ENCODE measurements around the gene EPG5.
A peak's percentile ranks its signal among the peaks of the same experiment; 100 is the strongest.
"Not testable (repeated sequence)": the region's sequence is repeated elsewhere in the genome, so short reads cannot be mapped to it uniquely, and the experiment has no call there.

Gene EPG5

DNA sequence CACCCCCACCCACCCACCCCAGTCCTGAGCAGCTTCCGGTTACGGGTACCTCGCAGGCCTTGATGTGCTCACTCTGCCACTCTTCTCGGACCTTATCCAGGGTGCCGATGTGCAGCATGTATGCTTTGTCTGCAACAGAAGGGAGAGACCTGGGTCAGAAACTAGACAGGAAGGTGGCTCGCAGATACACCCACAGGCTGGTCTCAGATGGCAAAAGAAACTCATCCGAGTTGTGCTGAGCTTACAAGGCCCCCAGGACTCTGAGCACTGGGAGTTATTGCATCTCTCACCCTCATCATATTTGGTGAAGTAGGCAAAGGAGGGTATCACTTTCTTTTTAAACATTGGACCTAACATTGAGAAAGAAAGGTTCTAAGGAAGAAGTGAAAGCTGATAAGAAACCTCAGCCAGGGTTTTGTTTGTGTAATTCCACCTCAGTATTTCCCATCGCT is 30.6 kb upstream of the EPG5 start:
- no peak overlapping the region for H3K27ac ChIP-seq (ENCODE audit: low read depth, low read length, poor library complexity, severe bottlenecking)
- no peaks in the 10 kb centered on the region for H3K79me2 ChIP-seq (ENCODE audit: insufficient read depth, low read length)
- no peaks in the 10 kb centered on the region for H4K20me1 ChIP-seq (ENCODE audit: insufficient read depth, low read length)
- H3K9me3 ChIP-seq (ENCODE audit: low read length): no peaks in the 10 kb centered on the region
- H3K36me3 ChIP-seq (ENCODE audit: insufficient read depth, low read length): no peaks in the 10 kb centered on the region; the same call in 1 of the 2 replicates
- no peak overlapping the region; the same call in 1 of the 2 replicates for H2AFZ ChIP-seq (ENCODE audit: low read length)
- no peak overlapping the region; the same call in 1 of the 2 replicates for H3K9ac ChIP-seq (ENCODE audit: low read length)
- no peaks in the 10 kb centered on the region for H3F3A ChIP-seq (ENCODE audit: insufficient read depth, low read length)
- H3K4me3 ChIP-seq (ENCODE audit: low read depth, low read length, poor library complexity, severe bottlenecking): no peak overlapping the region
- no peaks in the 10 kb centered on the region for H3K27me3 ChIP-seq (ENCODE audit: insufficient read depth, low read length)
- TF ChIP-seq EZH2 (IDR thresholded peaks at IDR 0.05; ENCODE audit: borderline replicate concordance, low read length): no peak
- TF ChIP-seq, protein P1, sequence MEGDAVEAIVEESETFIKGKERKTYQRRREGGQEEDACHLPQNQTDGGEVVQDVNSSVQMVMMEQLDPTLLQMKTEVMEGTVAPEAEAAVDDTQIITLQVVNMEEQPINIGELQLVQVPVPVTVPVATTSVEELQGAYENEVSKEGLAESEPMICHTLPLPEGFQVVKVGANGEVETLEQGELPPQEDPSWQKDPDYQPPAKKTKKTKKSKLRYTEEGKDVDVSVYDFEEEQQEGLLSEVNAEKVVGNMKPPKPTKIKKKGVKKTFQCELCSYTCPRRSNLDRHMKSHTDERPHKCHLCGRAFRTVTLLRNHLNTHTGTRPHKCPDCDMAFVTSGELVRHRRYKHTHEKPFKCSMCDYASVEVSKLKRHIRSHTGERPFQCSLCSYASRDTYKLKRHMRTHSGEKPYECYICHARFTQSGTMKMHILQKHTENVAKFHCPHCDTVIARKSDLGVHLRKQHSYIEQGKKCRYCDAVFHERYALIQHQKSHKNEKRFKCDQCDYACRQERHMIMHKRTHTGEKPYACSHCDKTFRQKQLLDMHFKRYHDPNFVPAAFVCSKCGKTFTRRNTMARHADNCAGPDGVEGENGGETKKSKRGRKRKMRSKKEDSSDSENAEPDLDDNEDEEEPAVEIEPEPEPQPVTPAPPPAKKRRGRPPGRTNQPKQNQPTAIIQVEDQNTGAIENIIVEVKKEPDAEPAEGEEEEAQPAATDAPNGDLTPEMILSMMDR (IDR thresholded peaks at IDR 0.05; ENCODE audit: low read length): no peak
- peak overlapping the region; percentile 47 for H3K4me2 ChIP-seq (ENCODE audit: low read length)
- no peaks in the 10 kb centered on the region for H3K9me2 ChIP-seq (ENCODE audit: low read depth, low read length)
- H3K4me1 ChIP-seq (ENCODE audit: insufficient read depth, low read length, severe bottlenecking): peaks cover 8% of the 10 kb centered on the region

DNA sequence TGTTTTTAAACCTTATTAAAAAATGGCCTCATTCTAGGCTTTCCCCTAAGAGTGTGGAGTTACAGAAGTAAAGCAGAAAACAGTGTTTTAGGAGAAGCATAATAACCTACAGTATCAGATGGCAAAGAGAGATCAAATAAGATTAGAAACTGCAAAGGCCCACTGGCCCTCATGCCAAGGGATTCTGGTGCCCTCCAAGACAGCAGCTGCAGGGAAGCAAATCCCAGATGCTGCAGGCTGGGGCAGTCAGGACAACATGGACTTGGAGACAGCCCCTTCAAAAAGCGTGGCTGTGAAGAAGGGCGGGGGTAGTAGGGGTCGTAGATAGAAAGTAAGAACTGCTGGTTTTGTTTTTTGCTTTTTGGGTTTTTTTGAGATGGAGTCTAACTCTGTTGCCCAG is 28.3 kb upstream of the EPG5 start:
- H3K79me2 ChIP-seq (ENCODE audit: insufficient read depth, low read length): no peaks in the 10 kb centered on the region
- H3K4me3 ChIP-seq (ENCODE audit: low read depth, low read length, poor library complexity, severe bottlenecking): no peak overlapping the region
- no peaks in the 10 kb centered on the region for H3F3A ChIP-seq (ENCODE audit: insufficient read depth, low read length)
- H3K36me3 ChIP-seq (ENCODE audit: insufficient read depth, low read length): no peaks in the 10 kb centered on the region; the same call in 1 of the 2 replicates
- H3K4me1 ChIP-seq (ENCODE audit: insufficient read depth, low read length, severe bottlenecking): peaks cover 8% of the 10 kb centered on the region
- H3K27ac ChIP-seq (ENCODE audit: low read depth, low read length, poor library complexity, severe bottlenecking): no peak overlapping the region
- H3K9me2 ChIP-seq (ENCODE audit: low read depth, low read length): no peaks in the 10 kb centered on the region
- H3K4me2 ChIP-seq (ENCODE audit: low read length): no peak overlapping the region
- H2AFZ ChIP-seq (ENCODE audit: low read length): no peak overlapping the region
- H3K9me3 ChIP-seq (ENCODE audit: low read length): no peaks in the 10 kb centered on the region
- TF ChIP-seq, protein P1 (IDR thresholded peaks at IDR 0.05; ENCODE audit: low read length): no peak
- TF ChIP-seq EZH2 (IDR thresholded peaks at IDR 0.05; ENCODE audit: borderline replicate concordance, low read length): no peak
- H4K20me1 ChIP-seq (ENCODE audit: insufficient read depth, low read length): no peaks in the 10 kb centered on the region
- H3K9ac ChIP-seq (ENCODE audit: low read length): no peak overlapping the region
- H3K27me3 ChIP-seq (ENCODE audit: insufficient read depth, low read length): no peaks in the 10 kb centered on the region

DNA sequence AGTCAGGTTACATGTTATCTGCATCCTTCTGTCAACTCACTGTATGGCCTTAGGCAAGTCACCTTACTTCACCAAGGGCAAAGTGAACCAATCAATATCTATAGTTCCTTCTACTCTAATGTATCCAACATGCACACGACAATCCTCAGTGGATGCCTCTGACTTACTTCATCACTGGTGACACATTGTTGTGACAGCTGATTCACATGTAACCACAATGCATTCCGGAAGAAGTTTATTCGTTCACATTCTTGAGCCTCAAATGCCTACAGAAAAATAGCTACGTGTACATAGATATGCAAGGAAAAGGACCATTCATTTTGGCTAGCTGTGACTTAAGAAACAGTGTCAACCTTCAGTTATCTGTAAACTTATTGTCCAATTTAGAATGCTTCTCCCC is 26.3 kb upstream of the EPG5 start:
- no peak overlapping the region for H3K4me3 ChIP-seq (ENCODE audit: low read depth, low read length, poor library complexity, severe bottlenecking)
- peaks cover 3% of the 10 kb centered on the region; the same call in 1 of the 2 replicates for H3K27me3 ChIP-seq (ENCODE audit: insufficient read depth, low read length)
- no peak overlapping the region for H2AFZ ChIP-seq (ENCODE audit: low read length)
- H3K9ac ChIP-seq (ENCODE audit: low read length): no peak overlapping the region
- H3K27ac ChIP-seq (ENCODE audit: low read depth, low read length, poor library complexity, severe bottlenecking): no peak overlapping the region
- peaks cover 5% of the 10 kb centered on the region; the same call in 1 of the 2 replicates for H3K9me3 ChIP-seq (ENCODE audit: low read length)
- peaks cover 8% of the 10 kb centered on the region for H3K4me1 ChIP-seq (ENCODE audit: insufficient read depth, low read length, severe bottlenecking)
- TF ChIP-seq, protein P1 (IDR thresholded peaks at IDR 0.05; ENCODE audit: low read length): no peak
- no peak for TF ChIP-seq EZH2 (IDR thresholded peaks at IDR 0.05; ENCODE audit: borderline replicate concordance, low read length)
- H3K79me2 ChIP-seq (ENCODE audit: insufficient read depth, low read length): no peaks in the 10 kb centered on the region
- no peaks in the 10 kb centered on the region for H3K36me3 ChIP-seq (ENCODE audit: insufficient read depth, low read length)
- H3F3A ChIP-seq (ENCODE audit: insufficient read depth, low read length): no peaks in the 10 kb centered on the region
- no peak overlapping the region for H3K4me2 ChIP-seq (ENCODE audit: low read length)
- H4K20me1 ChIP-seq (ENCODE audit: insufficient read depth, low read length): no peaks in the 10 kb centered on the region
- H3K9me2 ChIP-seq (ENCODE audit: low read depth, low read length): no peaks in the 10 kb centered on the region

DNA sequence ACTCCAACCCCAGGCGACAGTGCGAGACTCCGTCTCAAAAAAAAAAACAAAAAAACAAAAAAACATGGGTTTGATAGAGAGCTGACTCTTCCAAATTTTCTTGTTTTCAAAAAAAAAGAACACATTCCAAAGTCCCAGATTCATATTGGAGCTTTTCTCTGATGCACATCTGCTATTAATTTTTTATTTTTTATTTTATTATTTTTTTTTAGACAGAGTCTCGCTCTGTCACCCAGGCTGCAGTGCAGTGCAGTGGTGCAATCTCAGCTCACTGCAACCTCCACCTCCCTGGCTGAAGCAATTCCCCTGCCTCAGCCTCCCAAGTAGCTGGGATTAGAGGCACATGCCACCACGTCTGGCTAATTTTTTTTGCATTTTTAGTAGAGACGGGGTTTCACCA is 25.4 kb upstream of the EPG5 start:
- not testable (repeated sequence) for H3K4me1 ChIP-seq (ENCODE audit: insufficient read depth, low read length, severe bottlenecking); H3K27ac ChIP-seq (ENCODE audit: low read depth, low read length, poor library complexity, severe bottlenecking); H3K4me3 ChIP-seq (ENCODE audit: low read depth, low read length, poor library complexity, severe bottlenecking); H3K79me2 ChIP-seq (ENCODE audit: insufficient read depth, low read length); H3F3A ChIP-seq (ENCODE audit: insufficient read depth, low read length); H3K36me3 ChIP-seq (ENCODE audit: insufficient read depth, low read length); H3K27me3 ChIP-seq (ENCODE audit: insufficient read depth, low read length); H3K4me2 ChIP-seq (ENCODE audit: low read length); H3K9me3 ChIP-seq (ENCODE audit: low read length); H4K20me1 ChIP-seq (ENCODE audit: insufficient read depth, low read length); H3K9ac ChIP-seq (ENCODE audit: low read length); H2AFZ ChIP-seq (ENCODE audit: low read length); H3K9me2 ChIP-seq (ENCODE audit: low read depth, low read length)

Data from OCI-LY1 (cell line).